HepG2 (cell line): Measurements from ENCODE around the gene SLC38A2. TPM values are rescaled to one million over a fixed set of nuclear protein-coding genes. Genes with fewer than 3 reads are reported as not detected.

Experiments used
- CBX5 ChIP-seq: sonication (generic); formaldehyde crosslinking; IDR thresholded peaks from 2 replicates; pipeline ENCODE4 v1.4.0; 2020; ENCODE audit warnings: missing genetic modification reagents, borderline replicate concordance
- GMEB2 ChIP-seq: IDR thresholded peaks from 2 replicates; pipeline ENCODE4 v1.6.1; 2016; ENCODE audit warnings: missing biosample characterization, missing genetic modification reagents, low read depth
- HNF1B ChIP-seq: sonication (generic); formaldehyde crosslinking; IDR thresholded peaks from 2 replicates; pipeline ENCODE4 v1.5.1; 2020; ENCODE audit warnings: mild to moderate bottlenecking, moderate library complexity, missing genetic modification reagents
- HNF4G ChIP-seq, 2 experiments: sonication (generic) in 1 of 2; formaldehyde crosslinking in 1 of 2; IDR thresholded peaks; 2 replicates each; pipeline versions ENCODE4 v1.4.0 to v1.6.1; 2011 to 2020; ENCODE audit warnings: borderline replicate concordance in 2 of 2, low read depth in 2 of 2, mild to moderate bottlenecking in 2 of 2, low read length in 1 of 2, missing genetic modification reagents in 1 of 2, moderate library complexity in 1 of 2
- KAT8 ChIP-seq: IDR thresholded peaks from 2 replicates; pipeline ENCODE4 v1.6.1; 2016; ENCODE audit warnings: missing genetic modification reagents, missing compliant biosample characterization
- MAFF ChIP-seq: IDR thresholded peaks from 2 replicates; pipeline ENCODE4 v1.6.1; 2011; ENCODE audit warnings: low read depth, low read length, improper control_type of control experiment
- MXD1 ChIP-seq: sonication (generic); formaldehyde crosslinking; IDR thresholded peaks from 2 replicates; pipeline ENCODE4 v1.4.0; 2020; ENCODE audit warnings: mild to moderate bottlenecking, missing genetic modification reagents
- MXI1 ChIP-seq: IDR thresholded peaks from 3 replicates; pipeline ENCODE4 v1.6.1; 2012; ENCODE audit warnings: low read depth, low read length, inconsistent platforms, borderline replicate concordance
- NCOA5 ChIP-seq: sonication (generic); formaldehyde crosslinking; IDR thresholded peaks from 2 replicates; pipeline ENCODE4 v1.4.0; 2020; ENCODE audit warnings: missing genetic modification reagents
- PITX1 ChIP-seq: sonication (generic); formaldehyde crosslinking; IDR thresholded peaks from 2 replicates; pipeline ENCODE4 v1.5.1; 2020; ENCODE audit warnings: mild to moderate bottlenecking, missing genetic modification reagents
- POLR2AphosphoS2 ChIP-seq: IDR thresholded peaks from 2 replicates; pipeline ENCODE4 v1.6.1; 2011; ENCODE audit warnings: low read depth, low read length, improper control_type of control experiment
- ZC3H4 ChIP-seq: sonication (generic); formaldehyde crosslinking; IDR thresholded peaks from 2 replicates; pipeline ENCODE4 v1.4.0; 2020; ENCODE audit warnings: missing genetic modification reagents, borderline replicate concordance
- ZFAT ChIP-seq: sonication (generic); formaldehyde crosslinking; conservative IDR thresholded peaks from 2 replicates; pipeline ENCODE4 v1.8.1; 2023; ENCODE audit warnings: missing genetic modification reagents, inconsistent platforms
- ZFP62 ChIP-seq: sonication (generic); formaldehyde crosslinking; IDR thresholded peaks from 2 replicates; pipeline ENCODE4 v1.4.0; 2020; ENCODE audit warnings: missing genetic modification reagents
- ZMAT5 ChIP-seq: sonication (generic); formaldehyde crosslinking; IDR thresholded peaks from 2 replicates; pipeline ENCODE4 v1.5.0; 2020; ENCODE audit warnings: mild to moderate bottlenecking, low read depth, missing genetic modification reagents, borderline replicate concordance
- ZNF343 ChIP-seq: sonication (generic); formaldehyde crosslinking; IDR thresholded peaks from 2 replicates; pipeline ENCODE4 v1.4.0; 2020; ENCODE audit warnings: mild to moderate bottlenecking, missing genetic modification reagents
- ZNF530 ChIP-seq: sonication (generic); formaldehyde crosslinking; IDR thresholded peaks from 2 replicates; pipeline ENCODE4 v1.5.0; 2020; ENCODE audit warnings: low read depth, mild to moderate bottlenecking, missing genetic modification reagents
- ZNF619 ChIP-seq: sonication (generic); formaldehyde crosslinking; IDR thresholded peaks from 2 replicates; pipeline ENCODE4 v1.4.0; 2020; ENCODE audit warnings: mild to moderate bottlenecking, missing genetic modification reagents
- ZNF644 ChIP-seq: IDR thresholded peaks from 2 replicates; pipeline ENCODE4 v1.6.1; 2016; ENCODE audit warnings: low read depth
- ZNF691 ChIP-seq: sonication (generic); formaldehyde crosslinking; IDR thresholded peaks from 2 replicates; pipeline ENCODE4 v1.4.0; 2020; ENCODE audit warnings: missing genetic modification reagents, low read depth, mild to moderate bottlenecking, borderline replicate concordance
- ZNF768 ChIP-seq: sonication (generic); formaldehyde crosslinking; IDR thresholded peaks from 2 replicates; pipeline ENCODE4 v1.4.0; 2020; ENCODE audit warnings: missing genetic modification reagents
- ZNF776 ChIP-seq: sonication (generic); formaldehyde crosslinking; IDR thresholded peaks from 2 replicates; pipeline ENCODE4 v1.4.0; 2020; ENCODE audit warnings: mild to moderate bottlenecking, missing genetic modification reagents
- ZNF790 ChIP-seq: sonication (generic); formaldehyde crosslinking; IDR thresholded peaks from 2 replicates; pipeline ENCODE4 v1.8.0; 2022; ENCODE audit warnings: missing genetic modification reagents, mild to moderate bottlenecking, borderline replicate concordance
- ZSCAN29 ChIP-seq: sonication (generic); formaldehyde crosslinking; conservative IDR thresholded peaks from 2 replicates; pipeline ENCODE4 v1.4.0; 2020; ENCODE audit warnings: mild to moderate bottlenecking, missing genetic modification reagents
- polyA plus RNA-seq, 8 experiments: library from polyadenylated mRNA; depleted of rRNA in 3 of 8; stranded (reverse) in 7 of 8; unstranded in 1 of 8; fragments of >200 nt; fragmentation: Illumina TruSeq in 4 of 8; extraction: Trizol in 4 of 8; gene quantifications; 2 replicates each; pipeline versions ENCODE4 v1.2.1 to v1.2.3, GENCODE V29; 2011 to 2016; ENCODE audit warnings: low read depth in 4 of 8, missing spikeins in 1 of 8, mixed read lengths in 1 of 8; ENCODE audit not compliant: insufficient read depth in 1 of 8
- total RNA-seq, 5 experiments: library from RNA; depleted of rRNA; stranded (reverse); fragments of >200 nt; fragmentation: Illumina TruSeq; extraction: Trizol; gene quantifications; 2 replicates each; pipeline ENCODE4 v1.2.3, GENCODE V29; 2016; ENCODE audit warnings: low read depth in 1 of 5

Gene SLC38A2
- total and polyA plus RNA-seq, 2 of the 13 experiments (the other 11 are each of a cell fraction or from before 2014, with no cell fraction given), result 368 to 880 TPM

- no peak for TF ChIP-seq GMEB2 (CRISPR knock-in tag)
- no peak for TF ChIP-seq ZNF619 (CRISPR knock-in tag)
- TF ChIP-seq NCOA5 (CRISPR knock-in tag), result no peak
- no peak; the same call in 1 of the 2 replicates for TF ChIP-seq ZNF768 (CRISPR knock-in tag)
- no peak for TF ChIP-seq ZC3H4 (CRISPR knock-in tag)
- no peak for TF ChIP-seq HNF4G (IDR thresholded peaks at IDR 0.05; ENCODE audit: borderline replicate concordance, low read depth, low read length)
- no peak for TF ChIP-seq HNF4G (CRISPR knock-in tag; IDR thresholded peaks at IDR 0.05; ENCODE audit: borderline replicate concordance, low read depth)
- TF ChIP-seq ZNF790 (CRISPR knock-in tag), result no peak
- TF ChIP-seq HNF1B (CRISPR knock-in tag), result no peak
- no peak for TF ChIP-seq ZFP62 (CRISPR knock-in tag)
- TF ChIP-seq ZNF644 (CRISPR knock-in tag), result no peak
- no peak; the same call in 1 of the 2 replicates for TF ChIP-seq KAT8 (CRISPR knock-in tag)
- no peak for TF ChIP-seq POLR2AphosphoS2
- TF ChIP-seq MXI1, result no peak
- TF ChIP-seq PITX1, result no peak; the same call in 1 of the 2 replicates
- peak; percentile 21; the same call in 1 of the 2 replicates for TF ChIP-seq CBX5 (CRISPR knock-in tag)
- 0 out of 2 replicates have a peak, but pooled peaks have one; percentile 6 for TF ChIP-seq ZNF776 (CRISPR knock-in tag)
- TF ChIP-seq ZNF530 (CRISPR knock-in tag), result no peak
- TF ChIP-seq ZNF343, result no peak
- no peak for TF ChIP-seq ZNF691
- no peak for TF ChIP-seq ZMAT5 (CRISPR knock-in tag)
- no peak for TF ChIP-seq MAFF
- TF ChIP-seq ZSCAN29 (CRISPR knock-in tag), result no peak
- TF ChIP-seq MXD1, result no peak
- TF ChIP-seq ZFAT (CRISPR knock-in tag), result 0 out of 2 replicates have a peak, but pooled peaks have one; percentile 6
These were observed 642 bp downstream of the SLC38A2 start (continued) for GRCh38 chr12:46371718-46372543.
